HG02623 (cell line): ENCODE data around the gene CMTM1.
"Not testable (repeated sequence)": the region's sequence is repeated elsewhere in the genome, so short reads cannot be mapped to it uniquely, and the experiment has no call there.

ENCODE experiments used
- ATAC-seq: cut with Tn5 transposase; IDR thresholded peaks from one replicate; pipeline ENCODE4 v1.9.1; 2021; ENCODE audit warnings: moderate library complexity; ENCODE audit not compliant: unreplicated experiment

The CMTM1 gene

DNA sequence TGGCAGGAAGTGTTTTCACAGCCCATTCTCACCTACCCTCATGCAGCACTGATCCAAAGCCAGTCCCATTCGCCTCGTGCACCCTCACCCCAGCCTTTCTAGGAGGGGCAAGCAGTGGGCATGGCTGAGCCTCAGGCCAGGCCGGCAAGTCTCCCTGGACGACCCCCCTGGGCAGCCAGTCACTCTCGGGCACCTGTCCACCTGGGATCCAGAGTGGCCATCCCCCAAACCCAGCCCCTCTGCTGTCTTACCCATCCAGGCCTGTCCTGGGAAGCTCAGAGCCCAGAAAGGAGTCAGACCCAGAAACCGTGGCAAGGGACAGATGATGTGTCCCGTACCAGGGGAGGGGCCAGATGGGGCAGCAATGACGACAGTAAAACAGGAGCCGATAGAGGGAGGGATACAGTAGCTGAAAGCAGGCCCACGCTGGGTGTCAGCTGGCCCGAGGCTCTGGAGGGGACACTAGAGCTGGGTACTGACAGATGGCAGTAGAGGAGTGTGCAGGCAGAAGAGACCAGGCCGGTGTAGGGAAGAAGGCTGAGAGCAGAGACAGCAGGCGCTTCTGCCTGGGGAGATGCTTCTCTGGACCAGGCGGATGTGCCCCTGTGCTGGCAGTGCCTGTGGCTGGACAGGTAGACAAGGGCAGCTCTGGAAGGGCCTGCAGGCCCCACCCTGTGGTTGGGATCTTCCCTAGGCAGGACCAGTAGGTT is 44.0 kb downstream of the CMTM1 start:
- ATAC-seq, result no peak

DNA sequence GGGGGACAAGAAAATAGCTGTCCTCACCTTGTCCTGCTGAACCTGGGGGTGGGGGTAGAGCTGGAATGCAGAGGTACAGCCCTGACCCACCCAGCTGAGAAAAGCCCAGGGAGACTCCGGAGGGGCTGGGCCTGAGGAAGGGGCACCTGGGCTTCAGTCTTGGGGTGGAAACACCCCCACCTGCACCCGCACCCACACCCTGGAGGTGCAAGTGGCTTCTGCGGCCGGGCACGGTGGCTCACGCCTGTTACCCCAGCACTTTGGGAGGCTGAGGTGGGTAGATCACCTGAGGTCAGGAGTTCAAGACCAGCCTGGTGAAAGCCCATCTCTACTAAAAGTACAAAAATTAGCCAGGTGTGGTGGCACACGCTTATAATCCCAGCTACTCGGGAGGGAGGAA is 45.7 kb downstream of the CMTM1 start:
- ATAC-seq, result not testable (repeated sequence)

DNA sequence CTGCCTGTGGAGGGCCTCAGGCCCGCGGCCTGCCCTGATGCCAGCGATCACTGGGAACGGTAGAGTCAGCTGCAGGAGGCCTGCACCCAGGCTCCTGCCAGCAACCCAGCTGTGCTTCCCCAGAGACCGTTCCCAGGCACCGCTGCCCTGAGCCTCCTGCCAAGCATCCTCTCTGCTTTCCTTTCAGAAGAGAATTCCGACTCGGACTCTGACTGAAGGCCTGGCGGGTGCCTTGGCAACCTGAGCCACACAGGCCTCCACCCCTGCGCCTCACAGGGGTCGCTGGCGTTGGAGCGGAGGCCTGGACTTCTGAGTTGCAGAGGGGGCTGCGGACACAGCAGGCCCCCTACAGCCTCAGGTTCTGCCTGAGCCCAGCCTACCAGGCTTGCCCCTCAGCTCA is 46.2 kb downstream of the CMTM1 start:
- no peak for ATAC-seq

DNA sequence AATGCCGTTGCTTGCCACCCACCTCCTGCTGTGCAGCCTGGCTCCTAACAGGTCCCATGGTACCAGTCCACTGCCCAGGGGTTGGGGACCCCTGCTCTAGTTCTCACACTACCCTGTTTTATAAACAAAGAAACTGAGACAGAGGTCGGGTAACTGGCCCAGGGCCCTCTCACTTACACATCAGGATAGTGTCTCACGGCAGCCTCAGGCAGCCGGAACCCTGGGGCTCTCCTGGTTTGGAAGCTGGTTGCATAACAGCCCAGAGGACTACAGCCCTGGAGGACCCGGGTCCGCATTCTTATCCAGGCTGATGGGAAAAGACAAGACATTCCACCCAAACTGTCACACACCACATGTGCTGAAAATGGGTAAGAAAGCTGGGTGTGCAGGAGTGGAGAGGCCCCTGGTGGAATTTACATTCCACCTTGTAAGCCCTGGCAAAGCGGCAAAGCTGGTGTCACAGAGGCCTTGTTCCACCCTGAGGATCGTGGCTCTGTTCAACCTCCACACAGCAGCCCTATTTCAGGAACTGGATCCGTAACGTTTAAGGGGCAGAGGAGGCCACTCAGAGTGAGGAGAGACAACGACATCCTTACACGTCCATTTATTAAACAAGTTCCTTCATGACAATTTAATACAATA is 48.0 kb downstream of the CMTM1 start:
- no peak for ATAC-seq

DNA sequence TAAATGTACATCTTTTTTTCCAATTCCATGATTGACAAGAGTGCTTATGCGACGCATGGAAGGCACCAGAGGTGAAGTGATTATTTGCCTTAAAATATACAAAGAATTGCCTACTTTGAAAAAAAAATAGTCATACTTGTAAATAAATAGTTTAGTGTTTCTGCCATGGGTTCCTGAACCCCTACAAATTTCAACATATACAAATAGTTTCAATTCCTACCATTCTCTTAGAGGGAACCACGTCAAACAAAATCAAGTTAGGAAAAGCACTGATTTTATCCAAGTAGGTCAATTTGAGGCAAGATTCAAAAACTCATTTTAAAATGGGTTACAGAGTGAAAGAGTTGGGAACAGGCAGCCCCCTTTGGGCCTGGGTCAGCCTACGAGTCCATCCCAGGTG is 49.9 kb downstream of the CMTM1 start:
- no peak for ATAC-seq

DNA sequence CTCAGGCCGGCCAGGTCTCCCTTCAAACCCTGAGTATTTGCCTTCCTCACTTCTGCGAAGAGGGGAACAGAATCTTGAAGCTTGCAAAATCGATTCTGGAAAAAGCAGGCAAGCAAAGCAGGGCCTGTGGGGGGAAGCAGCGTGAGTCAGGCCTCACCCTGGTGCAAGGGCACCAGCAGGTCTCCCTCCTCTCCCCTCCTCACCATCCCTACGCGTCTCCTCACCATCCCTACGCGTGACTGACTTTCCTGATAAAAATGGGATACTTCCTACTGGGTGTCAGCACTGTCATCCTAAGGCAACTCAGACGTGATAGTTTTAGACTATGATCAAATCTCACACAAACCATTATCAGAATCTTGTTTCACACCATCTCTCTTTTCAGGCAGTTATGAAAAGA is 50.4 kb downstream of the CMTM1 start:
- ATAC-seq, result no peak

DNA sequence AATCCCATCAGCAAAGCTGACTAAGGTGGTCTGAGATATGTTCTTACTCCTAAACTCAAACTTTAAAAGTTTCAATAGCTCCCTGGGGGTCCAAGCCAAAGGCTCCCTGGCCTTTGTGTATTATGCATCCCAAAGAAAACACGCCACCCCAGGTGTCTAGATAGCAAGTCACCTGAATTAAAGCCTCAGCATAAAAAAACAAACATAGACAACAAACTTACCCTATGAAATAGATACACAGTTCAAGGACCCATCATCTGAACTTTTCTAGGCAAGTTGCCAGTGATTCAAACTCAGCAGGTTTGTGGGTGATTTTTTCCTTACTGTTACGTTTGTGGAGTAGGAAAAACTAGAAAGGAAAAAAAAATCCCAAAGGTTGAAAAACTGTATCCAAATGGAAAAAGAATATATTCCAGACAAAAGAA is 50.8 kb downstream of the CMTM1 start:
- ATAC-seq, result no peak

DNA sequence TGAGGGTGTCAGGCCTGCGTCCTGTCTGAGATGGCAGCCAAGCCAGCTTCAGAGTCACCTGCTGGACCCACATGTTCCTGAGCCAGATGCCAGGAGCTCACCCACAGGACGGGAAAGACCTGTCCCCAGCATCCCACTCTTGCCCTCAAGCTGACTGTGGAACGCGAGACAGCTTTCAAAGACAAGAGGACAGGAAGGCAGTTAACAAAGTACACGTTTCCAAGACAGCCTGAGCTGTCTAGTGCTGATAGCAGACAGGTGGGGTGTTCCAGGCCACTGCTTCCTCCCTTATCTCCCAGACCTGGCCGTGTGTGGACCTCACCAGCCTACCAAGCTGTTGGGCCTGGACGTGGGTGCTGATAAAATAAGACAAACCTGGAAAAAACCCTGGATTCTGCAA is 51.5 kb downstream of the CMTM1 start:
- ATAC-seq, result no peak

DNA sequence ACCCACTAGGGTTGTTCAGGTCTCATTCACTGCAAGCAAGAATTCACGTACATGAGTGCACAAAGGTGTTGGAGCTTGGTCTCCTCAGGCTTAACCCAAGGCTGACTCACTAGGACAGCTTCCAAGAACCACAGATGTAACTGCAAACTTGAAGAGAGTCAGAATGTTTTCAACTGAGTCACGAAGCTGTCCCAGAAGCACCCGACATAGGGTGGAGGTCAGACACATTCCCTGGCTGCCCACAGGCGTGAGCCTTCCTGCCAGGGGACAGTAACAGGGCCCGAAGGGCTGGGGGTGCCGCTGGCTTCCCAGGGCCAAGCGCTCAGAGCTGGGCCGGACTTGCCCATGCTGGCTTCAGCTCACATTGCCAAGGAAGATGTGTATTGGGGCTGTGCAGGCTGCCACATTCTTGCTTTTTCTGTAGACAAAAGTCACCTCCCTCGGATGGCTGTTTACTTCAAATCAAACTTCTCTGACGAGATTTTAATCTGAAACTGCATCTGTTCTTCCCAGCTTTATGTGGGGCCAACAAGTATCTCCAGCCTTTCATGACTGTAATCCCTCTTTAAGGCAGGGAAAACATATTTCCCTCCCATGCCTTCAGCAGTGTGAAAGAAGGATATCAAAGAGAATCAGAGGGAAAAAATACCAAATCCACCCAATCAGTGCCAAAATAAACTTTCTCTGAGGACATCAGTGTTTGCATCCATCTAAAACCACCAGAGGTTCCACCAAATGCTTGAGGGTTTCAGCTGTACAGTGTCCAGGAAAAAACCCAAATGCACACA is 52.5 kb downstream of the CMTM1 start:
- ATAC-seq, result no peak

DNA sequence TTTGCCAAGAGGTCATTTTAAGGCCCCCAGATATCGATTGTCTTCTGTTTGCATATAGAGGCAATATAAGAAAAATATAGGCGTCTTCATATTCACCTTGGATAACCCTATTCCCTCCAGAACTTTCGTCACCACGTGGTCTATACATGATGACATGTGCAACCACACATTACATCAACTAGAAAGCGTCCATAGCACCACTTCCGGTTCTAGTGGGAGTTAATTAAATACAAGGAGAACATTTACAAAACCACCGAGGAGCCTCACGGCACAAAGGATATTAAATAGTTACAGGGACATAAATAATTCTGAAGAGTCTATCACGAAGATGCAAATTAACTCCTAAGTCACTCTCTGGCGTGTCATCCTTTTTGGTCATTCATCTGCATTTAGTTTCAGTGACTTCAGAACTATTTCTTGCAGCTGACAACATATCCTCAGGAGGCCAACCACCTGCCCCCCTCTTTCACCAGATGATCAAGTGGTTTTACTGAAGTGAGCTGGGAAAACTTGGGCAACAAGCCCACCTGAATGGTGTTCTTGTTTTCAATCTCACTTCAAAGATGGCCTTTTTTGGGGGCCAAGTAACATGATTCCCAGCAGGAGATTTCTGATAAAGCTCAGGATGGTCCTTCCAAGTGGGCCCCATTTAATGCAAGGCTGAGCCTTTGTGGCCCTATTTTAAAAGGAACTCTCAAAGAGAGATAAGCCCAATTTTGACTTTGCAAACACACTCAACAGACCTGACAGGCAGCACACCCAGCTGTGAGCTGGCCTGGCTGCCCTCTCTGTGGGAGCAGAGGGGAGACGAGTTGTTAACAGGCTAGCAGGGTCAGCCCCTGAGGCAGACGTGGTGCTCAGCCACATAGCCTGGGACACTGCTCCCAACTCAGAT is 53.5 kb downstream of the CMTM1 start:
- ATAC-seq, result no peak

DNA sequence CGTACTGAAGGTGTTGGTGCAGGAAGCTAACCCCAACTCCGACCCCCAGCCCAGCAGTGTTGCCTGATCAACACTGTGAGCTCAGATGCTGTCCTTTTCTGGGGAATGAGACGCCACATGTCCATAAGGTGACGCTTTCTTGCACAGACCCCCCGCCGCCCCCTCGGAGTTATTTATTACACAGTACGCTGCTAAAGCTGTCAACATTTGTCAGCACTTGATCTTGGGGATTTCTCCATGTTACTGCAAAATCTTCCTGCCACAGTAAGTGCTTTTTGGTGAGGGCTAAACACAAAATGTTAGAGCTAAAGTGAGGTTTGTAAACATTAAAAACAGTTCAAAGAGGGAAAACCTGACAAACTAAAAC is 54.2 kb downstream of the CMTM1 start:
- no peak for ATAC-seq

DNA sequence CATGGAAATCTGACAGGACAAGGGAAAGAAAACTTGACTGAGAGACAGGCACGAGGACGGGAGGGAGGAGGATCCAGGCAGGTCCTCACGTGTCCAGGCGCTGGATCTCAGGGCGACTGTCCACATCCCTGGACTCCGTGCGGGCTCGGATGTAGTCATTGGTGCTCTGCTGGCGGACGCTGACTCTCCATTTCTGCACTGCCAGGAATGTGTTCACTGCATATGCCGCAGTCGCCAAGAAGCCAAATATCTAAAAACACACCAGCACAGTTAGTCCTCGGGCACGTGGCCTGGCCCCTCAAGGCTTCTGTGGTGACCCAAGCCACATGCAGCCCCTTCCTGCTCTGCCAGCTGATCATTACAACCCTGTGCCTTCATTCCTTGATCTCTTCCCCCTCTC is 55.7 kb downstream of the CMTM1 start:
- ATAC-seq, result no peak

DNA sequence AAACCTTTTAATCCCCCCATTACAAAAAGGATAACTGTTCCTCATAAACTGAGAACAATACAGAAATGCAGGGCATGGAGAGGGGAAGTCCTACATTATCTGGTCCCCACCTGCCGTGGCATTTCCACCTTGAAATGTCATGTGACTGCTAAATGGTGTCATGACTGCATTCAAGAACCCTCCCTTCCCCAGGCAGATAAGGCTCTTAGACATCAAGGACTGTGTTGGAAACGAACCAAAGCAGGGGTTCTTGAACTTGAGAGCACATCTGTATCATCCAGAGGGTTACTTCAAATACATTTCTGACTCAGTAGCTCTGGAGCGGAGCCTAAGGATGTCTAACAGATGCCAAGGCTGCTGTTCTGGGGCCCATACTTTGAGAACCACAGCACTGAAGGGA is 56.6 kb downstream of the CMTM1 start:
- ATAC-seq, result no peak

DNA sequence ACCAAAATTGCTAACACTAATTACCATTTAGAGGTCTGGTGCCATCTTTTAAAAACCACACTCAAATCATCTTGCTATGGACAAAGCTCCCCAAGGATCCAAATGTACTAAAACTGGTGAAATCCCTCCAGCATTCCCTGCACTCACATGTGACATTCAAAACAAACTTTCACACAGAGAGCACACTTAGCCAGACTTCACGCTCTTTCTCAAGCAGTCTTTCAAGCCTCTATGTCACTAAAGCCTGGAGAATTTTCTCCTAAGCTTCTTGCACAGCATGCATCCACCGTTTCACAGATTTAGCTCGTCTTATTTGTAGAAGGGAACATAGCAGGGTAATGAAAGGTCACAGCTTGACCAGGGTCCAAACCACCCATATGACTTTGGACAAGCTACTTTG is 57.5 kb downstream of the CMTM1 start:
- ATAC-seq, result no peak

DNA sequence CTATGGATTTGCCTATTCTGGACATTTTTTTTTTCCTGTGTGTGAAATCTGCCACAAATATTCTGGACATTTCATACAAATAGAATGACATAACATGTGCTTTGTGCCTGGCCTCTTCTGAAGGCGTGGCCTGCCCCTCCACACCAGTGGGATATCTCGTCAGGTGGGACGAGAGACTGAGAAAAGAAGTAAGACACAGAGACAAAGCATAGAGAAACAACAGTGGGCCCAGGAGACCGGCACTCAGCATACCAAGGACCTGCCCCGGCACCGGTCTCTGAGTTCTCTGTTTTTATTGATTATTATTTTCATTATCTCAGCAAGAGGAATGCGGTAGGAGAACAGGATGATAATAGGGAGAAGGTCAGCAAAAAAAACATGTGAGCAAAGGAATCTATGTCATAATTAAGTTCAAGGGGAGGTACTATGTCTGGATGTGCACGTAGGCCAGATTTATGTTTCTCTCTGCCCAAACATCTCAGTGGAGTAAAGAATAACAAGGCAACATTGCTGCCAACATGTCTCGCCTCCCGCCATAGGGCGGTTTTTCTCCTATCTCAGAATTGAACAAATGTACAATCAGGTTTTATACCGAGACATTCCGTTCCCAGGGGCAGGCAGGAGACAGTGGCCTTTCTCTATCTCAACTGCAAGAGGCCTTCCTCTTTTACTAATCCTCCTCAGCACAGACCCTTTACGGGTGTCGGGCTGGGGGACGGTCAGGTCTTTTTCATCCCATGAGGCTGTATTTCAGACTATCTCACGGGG is 61.6 kb downstream of the CMTM1 start:
- not testable (repeated sequence) for ATAC-seq
